Adipocyte (in vitro differentiated cells): ENCODE data around the gene GPR179.
A peak's percentile ranks its signal among the peaks of the same experiment; 100 is the strongest.

ENCODE experiments used
- DNase-seq: peaks from one replicate; pipeline ENCODE4 v3.0.0-alpha.2; 2015; ENCODE audit warnings: low read depth
- H3K27me3 ChIP-seq: replicated peaks from 2 replicates; pipeline ENCODE4 v1.7.0; 2013; ENCODE audit warnings: mild to moderate bottlenecking, low read length, moderate library complexity; ENCODE audit not compliant: control insufficient read depth, insufficient read depth
- H3K36me3 ChIP-seq: 2 replicates; pipeline ENCODE4 v1.7.0; 2013; ENCODE audit warnings: low read length, mild to moderate bottlenecking, moderate library complexity; ENCODE audit not compliant: control insufficient read depth, insufficient read depth, severe bottlenecking
- H3K4me1 ChIP-seq: 2 replicates; pipeline ENCODE4 v1.7.0; 2013; ENCODE audit warnings: mild to moderate bottlenecking, low read length, moderate library complexity; ENCODE audit not compliant: control insufficient read depth, insufficient read depth
- H3K4me3 ChIP-seq: 2 replicates; pipeline ENCODE4 v1.7.0; 2013; ENCODE audit warnings: mild to moderate bottlenecking, low read length, moderate library complexity
- H3K9ac ChIP-seq: 2 replicates; pipeline ENCODE4 v1.7.0; 2013; ENCODE audit warnings: mild to moderate bottlenecking, low read length, moderate library complexity
- H3K9me3 ChIP-seq: 2 replicates; pipeline ENCODE4 v1.7.0; 2013; ENCODE audit warnings: mild to moderate bottlenecking, low read length, moderate library complexity; ENCODE audit not compliant: control insufficient read depth

The GPR179 gene

GRCh38 chr17:38353668-38354067 is 9.9 kb upstream of the GPR179 start:
- no peaks in the 10 kb centered on the region for H3K9me3 ChIP-seq
- no peak for DNase-seq
- peak overlapping the region; percentile 87 for H3K4me3 ChIP-seq
- peaks cover 39% of the 10 kb centered on the region for H3K4me1 ChIP-seq
- H3K9ac ChIP-seq, result peak overlapping the region; percentile 89
- no peaks in the 10 kb centered on the region for H3K27me3 ChIP-seq
- no peaks in the 10 kb centered on the region for H3K36me3 ChIP-seq

- H3K36me3 ChIP-seq, result no peaks in the 10 kb centered on the region
- H3K9ac ChIP-seq, result peak overlapping the region; percentile 89
- H3K9me3 ChIP-seq, result no peaks in the 10 kb centered on the region
- no peaks in the 10 kb centered on the region for H3K27me3 ChIP-seq
- H3K4me1 ChIP-seq, result peaks cover 35% of the 10 kb centered on the region
- no peak for DNase-seq
- peak overlapping the region; percentile 87 for H3K4me3 ChIP-seq
Measured at GRCh38 chr17:38353086-38353604, 9.4 kb upstream of the GPR179 start.

GRCh38 chr17:38352245-38353085 is 8.7 kb upstream of the GPR179 start:
- H3K27me3 ChIP-seq, result no peaks in the 10 kb centered on the region
- peaks cover 29% of the 10 kb centered on the region for H3K4me1 ChIP-seq
- no peaks in the 10 kb centered on the region for H3K9me3 ChIP-seq
- H3K4me3 ChIP-seq, result peak overlapping the region; percentile 87
- H3K9ac ChIP-seq, result peak overlapping the region; percentile 89
- peak; percentile 66 for DNase-seq
- no peaks in the 10 kb centered on the region for H3K36me3 ChIP-seq

DNA sequence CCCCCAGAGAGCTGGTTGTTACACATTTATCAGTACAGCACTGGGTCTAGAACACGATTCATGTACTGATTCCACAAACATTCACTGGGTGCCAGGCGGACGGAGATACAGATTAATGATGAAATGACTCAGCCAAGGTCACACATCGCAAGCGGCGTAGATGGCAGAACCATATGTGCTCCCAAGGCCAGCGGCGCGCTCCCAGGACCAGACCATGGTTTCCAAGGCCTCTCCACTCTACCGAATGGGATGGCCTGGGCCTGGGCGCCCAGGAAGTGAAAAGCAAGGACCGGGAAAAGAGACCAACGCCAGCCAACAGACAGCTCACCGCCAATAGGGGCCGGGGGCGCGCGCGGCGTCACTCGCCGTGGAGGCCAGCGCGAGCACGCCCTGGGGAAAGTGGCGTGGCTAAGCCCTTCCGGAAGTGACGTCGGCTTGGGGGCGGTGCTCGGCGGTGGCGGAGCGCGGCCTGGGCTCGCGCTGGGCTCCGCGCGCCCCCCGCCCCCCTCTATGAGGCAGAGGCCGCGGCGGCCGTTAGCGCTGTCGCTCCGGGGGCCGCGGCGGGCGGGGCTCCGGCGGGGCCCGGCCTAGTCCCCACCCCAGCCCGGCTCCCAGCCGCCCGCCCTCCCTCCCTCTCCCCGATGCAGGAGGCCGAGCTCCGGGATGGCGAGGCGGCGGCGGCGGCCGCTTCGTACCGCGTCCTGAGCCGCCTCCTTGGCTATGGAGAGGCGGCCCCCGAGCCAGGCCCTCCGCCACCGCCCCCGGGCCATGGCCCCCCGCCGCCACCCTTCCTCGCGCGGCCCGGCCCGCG is 7.9 kb upstream of the GPR179 start, which contains the start of gene SOCS7:
Gene SOCS7, plus strand, starts transcription at position 433 of the 811 bp plus-strand sequence. Its CDS starts 209 bp downstream, at position 642.
- Histone ChIP-seq H3K4me3 (peak within 1 kb of the TSS; percentile 87), H3K4me1 (peaks cover 26% of the 10 kb centered on the region)

DNA sequence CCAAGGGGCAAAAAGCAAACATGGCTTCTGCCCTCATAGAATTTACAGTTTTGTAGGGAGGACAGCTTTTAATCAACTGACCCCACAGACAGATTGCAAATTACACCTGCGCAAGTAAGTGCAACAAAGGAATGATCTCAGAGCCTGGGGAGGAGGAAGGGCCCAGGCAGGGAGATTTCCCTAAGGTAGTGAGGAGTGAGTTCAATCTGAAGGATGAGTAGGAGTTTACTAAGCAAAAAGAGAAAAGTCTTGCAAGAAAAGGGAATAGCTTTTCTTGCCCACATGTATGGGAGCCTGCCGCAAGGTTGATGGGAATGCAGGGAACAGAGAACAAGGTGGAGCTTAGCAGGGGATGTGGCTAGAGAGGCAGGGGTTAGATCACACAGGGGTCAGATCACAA is 6.3 kb upstream of the GPR179 start:
- H3K4me1 ChIP-seq, result peaks cover 22% of the 10 kb centered on the region
- DNase-seq, result no peak

More for the DNA sequence above, 7.9 kb upstream of the GPR179 start, which contains the start of gene SOCS7:
- H3K9ac ChIP-seq, result peak within 1 kb of the TSS; percentile 91
- no peaks in the 10 kb centered on the region for H3K36me3 ChIP-seq
- no peaks in the 10 kb centered on the region for H3K9me3 ChIP-seq
- peak; percentile 98 for DNase-seq
- H3K27me3 ChIP-seq, result no peaks in the 10 kb centered on the region

GRCh38 chr17:38349097-38349730 is 5.5 kb upstream of the GPR179 start:
- Histone ChIP-seq H3K27me3 (peaks cover 8% of the 10 kb centered on the region), H3K4me1 (peaks cover 15% of the 10 kb centered on the region)

More for the DNA sequence above, 6.3 kb upstream of the GPR179 start:
- H3K27me3 ChIP-seq, result peaks cover 4% of the 10 kb centered on the region
- H3K9me3 ChIP-seq, result no peaks in the 10 kb centered on the region
- H3K36me3 ChIP-seq, result no peaks in the 10 kb centered on the region
- peak overlapping the region; percentile 26 for H3K9ac ChIP-seq
- no peak overlapping the region for H3K4me3 ChIP-seq

DNA sequence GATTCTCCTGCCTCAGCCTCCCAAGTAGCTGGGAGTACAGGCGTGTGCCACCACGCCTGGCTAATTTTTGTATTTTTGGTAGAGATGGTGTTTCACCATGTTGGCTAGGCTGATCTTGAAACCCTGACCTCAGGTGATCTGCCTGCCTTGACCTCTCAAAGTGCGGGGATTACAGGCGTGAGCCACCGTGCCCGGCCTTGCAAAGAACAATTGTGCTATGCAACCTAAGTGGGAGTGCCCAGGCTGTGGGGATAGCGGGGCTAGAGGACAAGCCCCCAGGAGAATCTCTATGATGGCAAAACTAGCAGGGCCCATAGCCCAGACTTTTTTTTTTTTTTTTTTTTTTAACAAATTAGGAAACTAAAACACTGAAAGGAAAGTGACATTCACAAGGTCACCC is 2.0 kb upstream of the GPR179 start:
- Histone ChIP-seq H3K36me3 (no peaks in the 10 kb centered on the region), H3K4me1 (no peaks in the 10 kb centered on the region)

More at GRCh38 chr17:38349097-38349730, 5.5 kb upstream of the GPR179 start:
- peak; percentile 94 for DNase-seq
- H3K36me3 ChIP-seq, result no peaks in the 10 kb centered on the region
- H3K4me3 ChIP-seq, result no peak overlapping the region
- H3K9me3 ChIP-seq, result no peaks in the 10 kb centered on the region
- H3K9ac ChIP-seq, result no peak overlapping the region

GRCh38 chr17:38344420-38344745 is 627 bp upstream of the GPR179 start:
- Histone ChIP-seq H3K4me1 (no peaks in the 10 kb centered on the region), H3K9ac (no peak overlapping the region), H3K27me3 (peaks cover 25% of the 10 kb centered on the region), H3K9me3 (no peaks in the 10 kb centered on the region), H3K36me3 (no peaks in the 10 kb centered on the region), H3K4me3 (no peak overlapping the region)
- DNase-seq, result no peak

More for the DNA sequence above, 2.0 kb upstream of the GPR179 start:
- no peak overlapping the region for H3K9ac ChIP-seq
- no peak for DNase-seq
- no peak overlapping the region for H3K4me3 ChIP-seq
- peaks cover 25% of the 10 kb centered on the region for H3K27me3 ChIP-seq
- no peaks in the 10 kb centered on the region for H3K9me3 ChIP-seq

DNA sequence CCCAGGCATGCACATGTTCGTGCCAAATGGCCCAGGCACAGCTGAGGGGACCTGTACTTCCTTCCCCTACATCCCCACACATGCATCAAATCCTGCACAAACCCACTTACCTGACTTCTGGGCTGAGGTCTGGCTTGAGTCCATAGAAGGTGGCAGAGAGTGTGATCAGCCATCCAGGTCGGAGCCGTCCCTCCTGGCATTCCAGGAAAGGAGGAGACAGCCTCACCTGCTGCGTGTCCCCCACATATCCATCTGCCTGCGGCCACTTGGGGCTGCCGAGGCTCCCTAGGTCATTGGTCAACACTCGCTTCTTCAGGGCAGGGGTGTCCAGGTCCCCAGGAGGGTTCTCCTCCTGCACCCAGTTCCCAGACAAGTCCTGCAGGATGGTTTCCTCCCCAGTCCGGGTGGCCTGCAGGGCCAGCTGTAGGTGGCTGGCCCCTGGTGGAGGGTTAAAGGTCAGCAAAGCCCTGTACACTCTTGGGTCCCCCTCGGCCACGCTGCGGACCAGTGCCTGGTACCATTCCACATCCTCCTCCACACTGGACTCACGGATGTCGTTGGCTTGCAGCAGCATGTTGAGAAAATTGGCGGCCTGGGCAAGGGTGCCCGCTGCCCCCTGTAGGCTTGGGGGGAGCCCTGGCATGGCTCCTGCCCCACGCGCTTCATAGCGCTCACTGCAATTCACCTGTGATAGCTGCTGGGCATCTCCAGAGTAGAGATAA is 709 bp downstream of the GPR179 start:
- Histone ChIP-seq H3K4me3 (no peak overlapping the region), H3K27me3 (peaks cover 38% of the 10 kb centered on the region), H3K36me3 (no peaks in the 10 kb centered on the region), H3K9me3 (no peaks in the 10 kb centered on the region), H3K4me1 (no peaks in the 10 kb centered on the region), H3K9ac (no peak overlapping the region)
- no peak for DNase-seq

DNA sequence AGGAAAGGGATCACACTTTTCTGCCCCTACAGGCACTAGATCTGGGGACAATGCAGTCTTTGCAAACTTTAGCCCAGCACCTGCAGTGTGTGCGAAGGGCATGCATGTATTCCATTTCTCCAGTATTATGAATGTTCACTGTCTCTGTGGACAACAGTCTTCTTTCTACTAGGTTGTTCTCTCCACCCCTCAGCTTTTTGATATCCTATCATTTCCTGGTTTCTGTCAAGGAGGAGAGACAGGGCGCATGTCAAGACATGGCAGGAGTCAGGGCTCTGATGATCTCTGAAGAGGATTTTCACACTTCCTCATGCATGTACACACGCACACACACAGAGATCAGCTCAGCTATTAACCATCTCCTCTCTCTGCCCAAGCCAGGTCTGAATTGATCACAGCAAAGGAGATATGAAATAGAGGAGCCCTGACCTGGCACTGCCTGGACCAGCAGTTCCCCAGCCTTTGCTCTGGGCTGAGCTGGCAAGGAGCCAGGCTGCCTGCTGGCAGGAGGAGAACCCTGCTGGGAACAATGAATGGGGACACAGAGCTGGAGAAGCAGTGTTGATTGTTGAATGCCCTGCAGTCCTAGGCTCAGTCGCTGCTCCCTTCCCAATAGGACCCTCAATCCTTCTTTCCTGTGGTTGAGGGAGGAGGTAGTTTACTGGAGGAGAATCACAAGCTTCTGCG is 2.6 kb downstream of the GPR179 start:
- no peaks in the 10 kb centered on the region for H3K36me3 ChIP-seq
- peaks cover 39% of the 10 kb centered on the region for H3K27me3 ChIP-seq
- H3K9me3 ChIP-seq, result no peaks in the 10 kb centered on the region
- H3K4me3 ChIP-seq, result no peak overlapping the region
- no peaks in the 10 kb centered on the region for H3K4me1 ChIP-seq
- H3K9ac ChIP-seq, result no peak overlapping the region
- DNase-seq, result peak; percentile 46
